GM13977 (cell line): ENCODE results near the gene CCDC149.

Source experiments
- DNase-seq: peaks from one replicate; pipeline ENCODE4 v3.0.0; 2012; ENCODE audit warnings: low spot score
- CTCF ChIP-seq: IDR thresholded peaks from 2 replicates; pipeline ENCODE4 v1.5.1; 2012; ENCODE audit warnings: mild to moderate bottlenecking, control low read depth; ENCODE audit not compliant: insufficient read depth; ENCODE audit errors: extremely low read depth, missing control alignments
- in situ Hi-C: fragments of 300-500 bp; cut with MboI; formaldehyde crosslinking; loops from one replicate; pipeline ENCODE4 v1.12.0; 2022; ENCODE audit warnings: low sequenced_read_pairs, low pct_unique_long_range_greater_than_20kb, mixed read lengths, inconsistent platforms; ENCODE audit not compliant: unreplicated experiment

CCDC149 gene

DNA sequence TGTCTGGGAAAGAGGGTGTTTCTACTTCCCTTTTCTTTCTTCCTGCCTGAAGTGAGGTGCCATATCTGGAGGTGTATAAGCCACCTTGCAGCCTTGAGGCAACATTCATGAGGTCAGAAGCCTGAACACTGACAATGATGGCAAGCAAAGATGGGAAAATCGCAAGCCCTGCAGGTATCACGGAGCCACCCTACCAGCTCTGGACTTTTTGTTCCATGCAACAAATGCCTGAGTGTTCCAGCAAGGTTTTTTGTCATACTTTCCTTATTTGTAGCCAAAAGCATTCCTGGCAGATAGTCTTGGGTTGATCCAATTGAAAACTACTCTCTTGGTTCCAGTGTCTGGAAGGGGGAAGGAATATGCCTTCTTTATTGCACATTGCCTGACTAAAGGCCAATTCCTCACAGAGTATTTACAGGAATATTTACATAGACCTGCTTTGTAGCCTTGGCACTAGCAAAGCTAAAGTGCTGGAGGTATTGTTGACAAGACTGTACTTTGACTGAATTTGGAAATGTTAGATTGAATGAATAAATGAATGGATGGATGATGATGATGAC, 131.8 kb downstream of the CCDC149 start:
- TF ChIP-seq CTCF, result no peak
- no peak for DNase-seq
- in situ Hi-C loops, result no loop called here

GRCh38 chr4:24778464-24779225, 134.2 kb downstream of the CCDC149 start:
- no peak for DNase-seq
- in situ Hi-C loops, result no loop called here
- no peak for TF ChIP-seq CTCF

DNA sequence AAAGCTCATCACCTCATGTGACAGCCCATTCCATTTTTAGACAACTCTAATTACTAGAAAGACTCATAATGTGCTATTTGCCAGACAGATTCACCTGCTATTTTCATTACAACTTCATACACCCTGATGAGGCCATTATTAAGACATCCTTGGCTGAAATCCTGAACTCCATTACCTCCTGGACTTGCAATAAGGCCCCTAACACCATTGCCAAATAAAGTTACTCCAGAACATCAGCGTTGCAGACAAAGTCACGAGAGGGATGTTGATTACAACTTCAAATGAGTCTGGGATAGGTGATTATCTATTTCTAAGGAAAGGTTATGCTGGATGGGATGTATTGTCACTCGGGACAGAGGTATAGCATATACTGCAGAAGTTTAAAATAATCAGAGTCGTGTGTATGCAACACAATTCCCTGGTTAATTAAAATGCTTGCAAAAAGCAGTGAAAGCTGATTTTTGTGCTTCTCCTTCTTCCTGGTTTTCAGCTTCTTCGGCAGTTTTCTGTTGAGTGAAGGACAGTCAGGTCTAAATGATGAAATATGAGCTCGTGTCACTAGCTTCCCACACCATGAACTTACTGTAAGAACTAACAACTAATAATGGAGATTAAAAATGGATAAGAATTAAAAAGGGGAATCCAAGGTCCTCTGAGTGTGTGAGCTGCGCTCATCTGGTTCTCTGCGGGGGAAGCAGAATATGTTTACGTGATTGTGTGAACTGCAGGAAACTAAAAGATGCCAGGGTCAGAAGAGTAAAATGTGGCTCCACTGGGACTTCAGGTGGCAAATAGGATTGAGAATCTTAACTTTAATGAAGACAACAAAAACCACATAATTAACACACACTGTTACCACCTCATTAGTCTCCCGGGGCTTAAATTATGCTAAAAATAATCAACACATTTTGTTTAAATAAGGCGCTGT, 135.0 kb downstream of the CCDC149 start:
- no peak for TF ChIP-seq CTCF
- in situ Hi-C loops, result no loop called here
- DNase-seq, result no peak

GRCh38 chr4:24775750-24776149, 137.1 kb downstream of the CCDC149 start:
- no peak for TF ChIP-seq CTCF
- in situ Hi-C loops, result no loop called here

DNA sequence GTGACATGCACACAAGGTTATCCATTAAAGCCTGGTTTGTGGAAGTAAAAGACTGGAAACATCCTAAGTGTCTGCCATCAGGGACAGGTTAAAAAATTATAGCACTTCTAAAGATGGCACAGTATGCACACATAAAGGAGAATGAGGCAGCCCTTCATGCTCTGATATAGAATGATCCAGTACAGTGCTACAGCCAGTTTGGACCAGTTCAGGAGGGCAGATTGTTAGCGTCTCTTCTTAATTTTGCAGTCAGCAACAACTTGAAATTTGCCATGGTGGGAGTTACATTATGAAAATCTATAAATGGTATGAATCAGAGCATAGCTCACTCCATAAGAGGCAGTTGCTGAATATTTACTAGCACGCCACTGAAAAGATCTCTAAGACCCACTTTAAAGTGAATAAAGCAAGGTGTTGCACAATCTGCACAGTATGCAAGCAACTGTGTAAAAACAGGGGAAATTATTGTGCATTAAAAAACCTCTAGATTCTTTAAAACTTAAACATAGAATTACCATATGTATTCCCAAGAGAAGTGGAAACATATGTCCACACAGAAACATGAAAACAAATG, 137.7 kb downstream of the CCDC149 start:
- in situ Hi-C loops, result no loop called here
- no peak for DNase-seq
- no peak for TF ChIP-seq CTCF

More at GRCh38 chr4:24775750-24776149, 137.1 kb downstream of the CCDC149 start:
- no peak for DNase-seq

- in situ Hi-C loops, result no loop called here
- TF ChIP-seq CTCF, result no peak
- DNase-seq, result no peak
These were observed 138.4 kb downstream of the CCDC149 start for GRCh38 chr4:24774452-24774851.
